Stromal cell of bone marrow (primary cell): ENCODE data around the gene KIF2A.

ENCODE experiments used
- DNase-seq: peaks from one replicate; pipeline ENCODE4 v3.0.0-alpha.2; 2012; ENCODE audit warnings: low read depth

The KIF2A gene

DNA sequence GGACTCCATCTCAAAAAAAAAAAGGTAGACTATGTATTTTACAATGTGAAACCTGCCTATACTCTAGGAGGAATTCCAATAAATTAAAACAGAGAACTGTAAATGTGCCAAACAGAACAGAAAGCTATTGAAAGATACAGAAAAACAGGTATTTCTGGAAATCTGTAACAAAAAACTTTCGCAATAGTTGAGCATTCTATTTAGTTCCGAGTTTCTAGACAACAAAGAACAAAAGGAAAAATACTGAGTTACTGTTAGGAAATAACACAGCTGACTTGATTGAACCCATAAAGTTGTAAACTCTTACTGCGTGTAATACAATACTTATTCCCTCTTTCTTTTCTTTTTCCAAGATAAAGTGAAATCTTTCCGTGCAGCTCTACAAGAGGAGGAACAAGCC, 79.1 kb downstream of the KIF2A start:
- no peak for DNase-seq

DNA sequence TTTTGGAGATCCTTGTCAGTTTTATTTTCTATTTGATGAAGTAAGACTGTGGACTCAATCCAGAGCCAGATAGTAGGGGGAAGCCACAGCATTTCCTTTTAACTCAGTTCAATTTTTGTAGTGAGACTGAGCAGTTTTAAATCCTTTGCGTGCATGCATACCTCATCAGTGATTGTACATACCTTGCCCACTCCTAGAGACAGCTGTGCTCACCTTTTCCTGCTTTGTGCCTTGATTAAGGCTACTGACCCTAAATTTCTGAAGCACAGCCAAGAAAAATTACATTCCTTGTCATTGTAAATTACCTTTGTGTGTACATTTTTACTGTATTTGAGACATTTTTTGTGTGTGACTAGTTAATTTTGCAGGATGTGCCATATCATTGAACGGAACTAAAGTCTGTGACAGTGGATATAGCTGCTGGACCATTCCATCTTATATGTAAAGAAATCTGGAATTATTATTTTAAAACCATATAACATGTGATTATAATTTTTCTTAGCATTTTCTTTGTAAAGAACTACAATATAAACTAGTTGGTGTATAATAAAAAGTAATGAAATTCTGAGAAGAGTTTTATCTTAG, 79.9 kb downstream of the KIF2A start:
- no peak for DNase-seq

DNA sequence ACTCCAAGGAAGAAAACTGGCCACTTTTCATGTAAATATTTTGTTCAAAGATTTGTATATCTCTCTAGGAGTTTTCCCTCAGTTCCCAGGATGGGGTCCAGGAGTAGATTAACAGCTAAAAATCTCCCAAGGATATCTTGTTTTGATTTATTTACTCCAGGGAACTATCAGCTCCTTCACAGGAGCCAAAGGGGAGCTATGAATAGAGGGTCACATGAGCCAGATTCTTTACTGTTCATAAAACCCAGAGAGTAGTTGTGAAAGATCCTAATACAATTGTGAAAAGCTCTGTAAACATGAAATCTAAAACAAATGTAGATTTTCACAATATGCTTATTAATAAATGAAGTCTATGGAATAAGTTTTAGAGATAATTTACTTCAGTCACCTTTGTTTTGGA, 80.8 kb downstream of the KIF2A start:
- DNase-seq, result peak; percentile 17

DNA sequence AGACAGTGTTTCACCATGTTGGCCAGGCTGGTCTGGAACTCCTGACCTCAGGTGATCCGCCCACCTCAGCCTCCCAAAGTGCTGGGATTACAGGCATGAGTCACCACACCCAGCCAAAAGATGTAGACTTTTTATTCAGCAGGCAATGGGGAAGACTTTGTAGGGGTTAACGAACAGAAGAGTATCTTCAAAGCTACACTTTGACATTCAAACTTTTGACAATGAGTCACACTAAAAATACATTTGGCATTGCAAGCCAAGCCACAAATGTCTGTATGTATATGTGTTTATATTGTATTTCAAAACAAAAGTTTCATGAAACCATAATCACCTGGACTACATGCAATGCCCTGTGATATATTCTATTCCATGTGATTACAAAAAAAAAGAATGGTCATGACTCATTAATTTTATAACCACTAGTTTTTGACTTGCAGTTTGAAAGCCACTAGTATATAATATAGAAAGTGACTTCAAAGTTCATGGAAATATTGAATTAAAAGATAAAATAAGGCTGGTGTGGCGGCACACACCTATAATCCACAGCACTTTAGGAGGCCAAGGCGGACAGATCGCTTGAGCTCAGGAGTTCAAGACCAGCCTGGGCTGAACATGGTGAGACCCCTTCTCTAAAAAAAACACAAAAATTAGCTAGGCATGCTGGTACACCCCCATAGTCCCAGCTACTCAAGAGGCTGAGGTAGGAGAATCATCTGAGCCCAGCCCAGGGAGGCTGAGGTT, 89.4 kb downstream of the KIF2A start:
- DNase-seq, result no peak

DNA sequence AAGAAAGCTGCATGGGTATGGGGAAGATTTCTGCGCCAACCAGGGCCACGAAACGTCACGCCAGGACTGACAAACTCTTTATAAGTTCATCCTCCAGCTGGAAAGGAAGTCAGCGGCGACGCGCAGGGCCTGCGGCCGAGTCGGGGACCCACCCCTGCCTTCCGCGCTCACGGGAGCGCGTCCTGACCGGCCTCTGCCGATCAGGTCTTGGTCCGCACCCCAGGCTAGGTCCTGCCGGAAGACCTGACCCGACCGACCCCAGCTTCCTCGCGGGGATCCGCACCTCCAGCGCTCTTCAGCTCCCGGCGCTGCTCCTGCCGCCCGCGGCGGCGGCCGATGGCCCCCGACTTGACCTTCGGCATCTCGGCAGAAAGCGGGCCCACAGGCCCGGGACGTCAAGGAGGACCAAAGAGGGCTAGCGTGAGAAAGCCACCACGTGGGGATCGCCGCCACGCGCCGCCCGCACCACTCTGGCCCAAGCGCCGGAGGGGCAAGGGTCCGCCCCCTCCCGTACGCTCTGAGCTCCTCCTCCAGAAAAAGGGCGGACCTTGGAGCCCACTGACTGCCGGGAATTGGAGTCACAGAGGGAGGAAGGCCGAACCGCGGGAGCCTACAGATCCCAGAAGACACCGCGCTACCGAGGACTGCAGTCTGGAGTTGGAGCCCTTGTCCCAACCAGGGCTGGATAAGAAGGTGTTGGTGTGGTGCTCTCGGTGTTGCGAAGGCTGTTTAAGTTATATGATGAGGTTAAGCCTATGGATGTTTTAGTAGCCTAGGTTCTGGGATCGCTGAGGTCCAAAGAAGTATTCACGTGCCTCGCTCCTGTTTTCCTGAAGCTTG, 97.6 kb downstream of the KIF2A start, which contains the start of gene DIMT1:
TSS of gene DIMT1 (minus strand) at position 495 of the 840 bp plus-strand sequence. CDS start at position 362, 133 bp downstream.
- DNase-seq, result peak; percentile 98

DNA sequence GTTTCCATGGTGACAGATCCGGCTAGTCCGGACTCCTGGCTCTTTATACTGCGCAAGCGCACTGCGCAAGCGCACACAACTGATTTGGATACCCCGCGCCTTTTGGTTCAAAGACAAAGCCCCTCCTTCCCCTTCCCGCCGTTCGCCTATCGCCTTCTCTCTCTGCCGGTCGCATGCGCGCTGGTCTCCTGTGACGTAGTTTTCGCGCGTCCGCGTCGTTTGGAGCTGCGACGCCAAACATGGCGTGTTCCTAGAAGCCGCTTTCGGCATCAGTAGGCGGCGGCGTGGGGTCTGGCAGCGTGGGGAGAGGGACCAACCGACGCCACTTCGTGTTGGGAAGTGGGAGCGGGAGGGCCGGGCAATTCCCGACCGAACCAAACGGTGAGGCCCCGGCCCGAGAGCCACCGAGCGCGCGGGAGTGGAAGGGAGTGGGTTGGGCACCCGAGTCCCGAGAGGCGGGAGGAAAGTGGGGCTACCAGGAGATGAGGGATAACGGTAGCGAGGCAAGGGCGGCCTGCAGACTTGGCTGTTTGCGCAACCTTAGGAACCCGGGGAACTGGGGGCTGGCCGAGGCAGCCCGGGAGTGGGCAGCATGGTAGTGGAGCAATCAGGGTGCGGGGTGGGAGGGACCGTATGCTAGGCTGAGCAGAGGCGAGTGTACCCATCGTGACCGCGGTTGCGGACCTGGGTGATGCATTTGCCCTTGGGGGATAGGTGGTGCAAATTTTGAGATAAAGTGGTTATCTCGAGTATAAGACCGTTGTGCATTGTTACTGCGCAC, 106.7 kb downstream of the KIF2A start, which contains the start of gene IPO11:
TSS of gene IPO11 (plus strand) at position 215 of the 781 bp plus-strand sequence. CDS start 24,517 bp downstream, outside the sequence.
- DNase-seq, result peak; percentile 98

DNA sequence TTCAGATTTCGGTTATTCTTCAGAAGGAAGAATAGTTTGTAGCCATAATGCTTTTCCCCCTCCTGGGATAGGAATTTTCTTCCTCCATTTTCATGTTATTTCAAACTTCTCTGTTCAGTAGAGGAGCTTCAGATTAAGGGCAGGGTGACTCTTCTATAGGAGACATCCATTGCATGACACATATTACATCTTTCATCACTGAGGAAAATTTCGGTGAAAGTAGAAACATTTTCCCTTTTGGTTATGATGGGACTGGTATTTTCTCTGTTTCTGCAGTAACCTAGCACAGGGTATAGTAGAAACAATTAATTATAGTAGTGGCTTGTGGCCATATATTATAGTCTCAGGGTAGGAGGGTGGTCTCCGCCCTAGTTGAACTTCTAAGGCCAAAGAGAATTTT, 107.7 kb downstream of the KIF2A start:
- no peak for DNase-seq

DNA sequence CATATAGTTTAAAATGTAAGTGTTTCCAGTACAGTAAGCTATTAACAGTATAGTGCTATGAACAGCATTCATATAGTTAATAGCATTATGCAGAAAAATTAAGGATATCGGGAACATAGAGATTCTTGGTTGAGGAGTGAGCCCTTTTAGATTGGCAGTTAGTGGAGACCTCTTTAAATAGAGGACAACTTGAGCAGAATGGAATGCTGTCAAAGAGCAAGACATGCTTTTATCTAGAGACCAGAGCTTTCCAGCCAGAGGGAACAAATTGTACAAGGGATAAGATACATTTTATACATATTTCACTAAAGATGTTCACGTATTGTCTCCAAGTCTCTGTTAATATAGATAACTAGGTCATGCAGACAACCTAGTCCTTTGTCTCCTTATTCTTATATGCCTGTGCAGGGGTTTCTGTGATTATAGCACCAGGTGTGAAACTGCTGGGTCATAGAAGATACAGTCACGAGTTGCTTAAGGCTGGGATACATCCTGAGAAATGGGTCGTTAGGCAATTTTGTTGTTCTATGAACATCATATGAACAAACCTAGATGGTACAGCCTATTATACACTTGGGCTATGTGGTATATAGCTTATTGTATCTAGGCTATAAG, 112.6 kb downstream of the KIF2A start:
- no peak for DNase-seq

DNA sequence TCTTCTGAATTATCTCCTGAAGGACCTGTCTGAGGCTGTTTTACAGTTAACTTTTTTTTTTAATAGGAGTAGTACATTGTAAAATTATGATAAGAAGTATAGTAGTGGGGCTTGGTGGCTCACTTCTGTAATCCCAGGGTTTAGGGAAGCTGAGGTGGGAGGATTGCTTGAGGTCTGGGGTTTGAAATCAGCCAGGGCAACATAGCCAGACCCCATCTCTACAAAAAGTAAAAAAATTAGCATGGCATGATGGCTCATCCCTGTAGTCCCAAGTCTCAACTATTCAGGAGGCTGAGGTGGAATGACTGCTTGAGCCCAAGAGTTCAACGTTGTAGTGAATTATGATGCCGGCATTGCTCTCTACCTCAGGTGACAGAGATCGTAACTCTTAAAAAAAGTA, 113.6 kb downstream of the KIF2A start:
- DNase-seq, result no peak

DNA sequence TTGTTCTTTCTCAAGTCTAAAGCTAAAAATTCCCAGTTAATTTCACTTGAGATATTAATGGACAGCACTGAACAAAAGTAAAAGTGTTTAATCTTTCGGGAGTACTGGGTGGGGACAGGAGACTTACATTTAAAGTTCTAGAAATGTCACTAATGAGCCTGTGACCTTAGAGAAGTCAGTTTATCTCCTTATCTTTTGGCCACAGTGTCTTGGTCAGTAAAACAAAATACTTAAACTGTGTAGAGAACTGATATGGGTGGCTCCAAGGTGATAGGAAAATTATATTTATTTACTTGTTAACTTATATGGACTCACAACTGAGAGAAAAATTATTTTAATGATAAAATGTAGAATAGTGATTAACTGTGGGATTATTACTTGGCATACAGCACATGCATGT, 115.4 kb downstream of the KIF2A start:
- DNase-seq, result no peak

DNA sequence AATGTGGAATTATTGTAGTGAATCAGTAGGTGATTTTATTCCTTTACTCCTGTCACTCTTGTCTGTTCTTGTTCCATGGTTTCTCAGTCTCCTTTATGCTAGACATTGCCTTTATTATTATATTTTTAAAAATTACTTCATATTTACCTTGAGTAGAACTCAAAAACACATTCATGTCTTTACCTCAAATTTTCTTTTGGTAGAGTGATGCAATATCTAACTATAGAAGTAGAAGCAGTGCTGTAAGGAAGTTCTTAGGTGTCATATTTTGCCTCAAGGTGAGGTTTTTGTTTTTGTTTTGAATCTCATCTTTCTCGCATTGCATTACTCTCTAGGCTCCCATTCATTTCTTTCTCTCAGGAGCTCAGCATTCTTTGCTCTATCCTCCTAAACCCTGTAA, 118.8 kb downstream of the KIF2A start:
- DNase-seq, result no peak

DNA sequence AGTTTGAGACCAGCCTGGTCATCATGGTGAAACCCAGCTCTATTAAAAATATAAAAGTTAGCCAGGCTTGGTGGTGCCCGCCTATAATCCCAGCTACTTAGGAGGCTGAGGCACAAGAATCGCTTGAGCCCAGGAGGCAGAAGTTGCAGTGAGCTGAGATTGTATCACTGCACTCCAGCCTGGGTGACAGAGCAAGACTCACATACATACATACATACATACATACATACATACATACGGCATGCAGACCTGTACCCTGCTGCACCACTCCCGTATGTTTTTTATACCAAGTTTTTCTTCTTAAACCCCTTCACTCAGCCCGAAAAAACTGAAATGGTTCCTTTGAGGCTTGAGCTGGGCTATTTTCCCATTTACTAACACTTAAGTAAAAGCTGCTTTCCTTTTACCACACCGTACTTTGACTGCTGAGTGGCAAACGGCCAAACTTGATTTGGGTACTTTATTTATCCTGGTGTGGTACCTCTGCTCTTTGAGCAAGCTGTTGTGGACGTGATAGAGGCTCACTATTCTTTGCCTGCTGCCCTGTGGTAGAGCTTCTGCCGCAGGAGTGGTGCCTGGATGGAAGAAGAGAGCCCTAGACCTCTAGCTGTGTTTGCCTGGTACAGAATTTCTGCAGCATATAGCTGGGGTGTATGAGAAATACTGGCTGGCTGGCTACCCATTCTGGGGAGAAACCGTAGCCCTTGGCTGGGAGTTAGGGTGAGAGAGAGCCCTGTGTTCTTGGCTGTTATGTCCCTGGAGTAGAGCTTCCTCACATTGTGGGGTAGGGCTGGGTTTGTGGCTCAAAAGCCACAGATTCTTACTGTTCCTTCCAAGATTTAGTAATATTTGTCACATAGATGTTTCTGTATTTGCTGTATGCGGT, 126.0 kb downstream of the KIF2A start:
- DNase-seq, result no peak

DNA sequence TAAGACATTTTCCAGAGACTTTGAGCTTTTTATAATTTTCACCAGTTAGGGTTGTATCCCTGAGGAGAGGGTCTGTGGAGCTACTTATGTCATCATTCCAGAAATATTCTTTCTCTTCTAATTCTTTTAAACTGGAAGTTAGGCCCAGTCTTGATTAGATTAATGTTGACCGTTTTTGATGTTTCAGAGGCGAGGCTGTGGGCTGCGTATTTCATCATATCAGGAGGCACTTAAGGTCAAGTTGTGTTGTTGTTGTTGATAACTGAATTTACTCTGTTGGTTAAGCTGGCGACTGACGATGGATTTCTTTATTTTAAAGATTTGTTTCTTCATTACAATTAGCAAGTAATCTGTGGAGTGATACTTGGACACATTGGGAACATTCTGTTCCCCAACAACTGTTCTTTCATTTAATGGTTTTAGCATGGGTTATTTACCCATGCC, 126.6 kb downstream of the KIF2A start:
- DNase-seq, result no peak
